ENCODE results near the gene ACRBP. TPM values are rescaled to one million over a fixed set of nuclear protein-coding genes. Genes with fewer than 3 reads are reported as not detected.

Gene ACRBP
- total and polyA plus RNA-seq, 4 donors, result 0.39 to 1.5 (median 0.65) TPM

DNA sequence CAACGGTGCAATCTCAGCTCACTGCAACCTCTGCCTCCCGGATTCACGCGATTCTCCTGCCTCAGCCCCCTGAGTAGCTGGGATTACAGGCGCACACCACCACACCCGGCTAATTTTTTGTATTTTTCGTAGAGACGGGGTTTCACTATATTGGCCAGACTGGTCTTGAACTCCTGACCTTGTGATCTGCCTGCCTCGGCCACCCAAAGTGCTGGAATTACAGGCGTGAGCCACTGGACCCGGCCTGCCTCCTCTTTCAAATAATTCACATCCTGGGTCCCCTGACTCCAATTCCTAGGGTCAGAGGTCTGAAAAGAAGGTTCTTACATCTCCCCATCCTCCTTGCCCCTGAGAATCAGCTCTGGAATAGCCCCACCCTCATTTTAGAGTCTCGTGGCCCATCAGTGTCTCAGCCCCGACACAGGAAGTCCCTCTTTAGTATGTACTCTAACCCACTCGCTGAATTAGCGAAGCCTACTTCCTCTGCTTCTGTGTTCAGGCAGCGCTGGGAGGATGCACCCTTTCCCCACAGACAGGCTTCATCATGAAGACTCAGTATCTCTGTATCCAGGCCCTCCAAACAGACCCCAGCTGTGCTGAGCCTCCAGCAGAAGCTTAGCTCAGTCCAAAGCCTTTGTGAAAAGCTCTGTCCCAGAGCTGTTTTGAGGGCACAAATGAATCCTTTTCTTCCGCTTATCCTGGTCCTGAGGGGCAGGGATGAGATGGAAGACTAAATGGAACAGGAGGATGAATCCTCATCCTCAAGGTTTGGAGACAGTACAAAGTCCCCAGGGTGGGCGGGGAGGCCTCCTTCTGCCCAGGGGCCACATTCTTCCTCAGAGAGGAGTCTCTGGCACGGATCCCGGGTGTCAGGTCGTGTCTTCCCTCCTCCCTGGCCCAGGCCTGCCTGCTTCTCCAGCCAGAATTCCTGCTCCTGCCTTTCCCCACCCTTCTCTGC, 14.9 kb downstream of the ACRBP start:
- no peak for TF ChIP-seq FOXA1 (IDR thresholded peaks at IDR 0.05)
- TF ChIP-seq SP1 (IDR thresholded peaks at IDR 0.05), result no peak
- TF ChIP-seq HNF4G (IDR thresholded peaks at IDR 0.05), result no peak
- no peak for TF ChIP-seq RXRA (IDR thresholded peaks at IDR 0.05)
- TF ChIP-seq NR2F2 (IDR thresholded peaks at IDR 0.05), result no peak
- no peak for TF ChIP-seq RAD21 (IDR thresholded peaks at IDR 0.05)
- TF ChIP-seq HNF4A (conservative IDR thresholded peaks at IDR 0.05), result no peak
- TF ChIP-seq, protein P1, sequence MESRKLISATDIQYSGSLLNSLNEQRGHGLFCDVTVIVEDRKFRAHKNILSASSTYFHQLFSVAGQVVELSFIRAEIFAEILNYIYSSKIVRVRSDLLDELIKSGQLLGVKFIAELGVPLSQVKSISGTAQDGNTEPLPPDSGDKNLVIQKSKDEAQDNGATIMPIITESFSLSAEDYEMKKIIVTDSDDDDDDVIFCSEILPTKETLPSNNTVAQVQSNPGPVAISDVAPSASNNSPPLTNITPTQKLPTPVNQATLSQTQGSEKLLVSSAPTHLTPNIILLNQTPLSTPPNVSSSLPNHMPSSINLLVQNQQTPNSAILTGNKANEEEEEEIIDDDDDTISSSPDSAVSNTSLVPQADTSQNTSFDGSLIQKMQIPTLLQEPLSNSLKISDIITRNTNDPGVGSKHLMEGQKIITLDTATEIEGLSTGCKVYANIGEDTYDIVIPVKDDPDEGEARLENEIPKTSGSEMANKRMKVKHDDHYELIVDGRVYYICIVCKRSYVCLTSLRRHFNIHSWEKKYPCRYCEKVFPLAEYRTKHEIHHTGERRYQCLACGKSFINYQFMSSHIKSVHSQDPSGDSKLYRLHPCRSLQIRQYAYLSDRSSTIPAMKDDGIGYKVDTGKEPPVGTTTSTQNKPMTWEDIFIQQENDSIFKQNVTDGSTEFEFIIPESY (IDR thresholded peaks at IDR 0.05), result no peak
- no peak for TF ChIP-seq YY1 (IDR thresholded peaks at IDR 0.05)
- Histone ChIP-seq H3K4me3 (ENCODE audit: low read depth in 1 of 3, low read length in 3 of 3) (no peak overlapping the region), H3K27me3 (ENCODE audit: control insufficient read depth in 4 of 4, insufficient read depth in 4 of 4, low read length in 3 of 4) (no peaks in the 10 kb centered on the region), H3K27ac (ENCODE audit: low read depth in 1 of 2, low read length in 2 of 2) (peak overlapping the region; percentile 25 to 67), H3K4me1 (ENCODE audit: control insufficient read depth in 4 of 4, insufficient read depth in 4 of 4, low read length in 3 of 4) (peaks cover 0 to 3% (median 2%) of the 10 kb centered on the region in 4 donors), H3K9ac (ENCODE audit: low read depth in 1 of 2, low read length in 2 of 2) (no peak overlapping the region), H3K9me3 (ENCODE audit: control insufficient read depth in 4 of 4, low read length in 3 of 4) (no peaks in the 10 kb centered on the region), H3K36me3 (ENCODE audit: control insufficient read depth in 4 of 4, insufficient read depth in 3 of 4, low read depth in 1 of 4, low read length in 3 of 4) (no peaks in the 10 kb centered on the region)
- WGBS, result 59% methylated on average over 21 of the region's 21 CpGs
- peak; percentile 34 for DNase-seq (ENCODE audit: low spot score)

DNA sequence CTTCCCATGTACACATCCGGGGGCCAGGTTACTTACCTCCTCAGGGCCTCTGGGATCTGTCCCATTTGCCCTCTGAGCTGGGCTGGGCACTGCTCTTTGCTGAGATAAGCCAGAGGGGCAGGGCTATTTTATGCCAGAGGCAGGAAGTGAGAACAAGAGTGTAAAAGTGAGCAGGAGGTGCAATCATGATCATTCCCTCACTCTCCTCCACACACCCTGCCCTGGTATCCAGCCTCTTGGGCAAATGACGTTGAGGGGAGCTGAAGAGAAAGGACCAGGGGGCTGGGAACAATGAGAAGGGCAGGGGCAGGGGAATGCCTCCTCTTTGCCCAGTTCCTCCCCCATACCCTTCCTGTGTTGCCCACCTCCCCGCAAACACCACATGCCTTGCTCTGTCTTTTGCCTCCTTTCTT, 15.7 kb downstream of the ACRBP start:
- Histone ChIP-seq H3K27me3 (ENCODE audit: control insufficient read depth in 4 of 4, insufficient read depth in 4 of 4, low read length in 3 of 4) (no peaks in the 10 kb centered on the region), H3K36me3 (ENCODE audit: control insufficient read depth in 4 of 4, insufficient read depth in 3 of 4, low read depth in 1 of 4, low read length in 3 of 4) (no peaks in the 10 kb centered on the region), H3K27ac (ENCODE audit: low read depth in 1 of 2, low read length in 2 of 2) (no peak overlapping the region), H3K9me3 (ENCODE audit: control insufficient read depth in 4 of 4, low read length in 3 of 4) (no peaks in the 10 kb centered on the region), H3K9ac (ENCODE audit: low read depth in 1 of 2, low read length in 2 of 2) (no peak overlapping the region), H3K4me1 (ENCODE audit: control insufficient read depth in 4 of 4, insufficient read depth in 4 of 4, low read length in 3 of 4) (peaks cover 0 to 3% (median 2%) of the 10 kb centered on the region in 4 donors), H3K4me3 (ENCODE audit: low read depth in 1 of 3, low read length in 3 of 3) (no peak overlapping the region)
- TF ChIP-seq RAD21 (IDR thresholded peaks at IDR 0.05) (no peak), GABPA (IDR thresholded peaks at IDR 0.05 in 1 of 2, conservative IDR thresholded peaks at IDR 0.05 in 1 of 2) (no peak)
- WGBS, result 63% methylated on average over 3 of the region's 3 CpGs
- DNase-seq (ENCODE audit: low spot score), result peak; percentile 34

DNA sequence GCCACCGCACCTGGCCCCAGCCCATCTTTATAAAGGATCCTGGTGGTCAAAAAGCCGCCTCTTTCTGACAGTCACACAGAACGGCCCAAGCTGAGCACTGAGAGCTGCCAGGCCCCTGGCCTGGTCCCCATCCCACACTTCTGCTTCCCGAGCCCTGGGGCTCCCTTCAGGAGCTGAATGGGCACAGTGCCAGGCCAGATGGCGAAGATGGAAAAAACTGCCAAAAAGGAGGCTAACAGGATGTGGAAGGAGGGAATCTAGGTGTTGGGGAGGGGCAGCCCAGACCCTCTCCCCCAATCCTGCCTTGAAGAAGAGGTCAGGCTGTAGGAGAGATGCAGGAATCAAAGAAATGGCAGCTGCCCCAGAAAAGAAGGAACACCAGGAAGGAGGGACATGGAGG, 16.5 kb downstream of the ACRBP start:
- H3K27me3 ChIP-seq (ENCODE audit: control insufficient read depth in 4 of 4, insufficient read depth in 4 of 4, low read length in 3 of 4), result no peaks in the 10 kb centered on the region
- no peak overlapping the region for H3K4me3 ChIP-seq (ENCODE audit: low read depth in 1 of 3, low read length in 3 of 3)
- H3K9me3 ChIP-seq (ENCODE audit: control insufficient read depth in 4 of 4, low read length in 3 of 4), result no peaks in the 10 kb centered on the region
- H3K9ac ChIP-seq (ENCODE audit: low read depth in 1 of 2, low read length in 2 of 2), result no peak overlapping the region
- peaks cover 0 to 3% (median 2%) of the 10 kb centered on the region in 4 donors for H3K4me1 ChIP-seq (ENCODE audit: control insufficient read depth in 4 of 4, insufficient read depth in 4 of 4, low read length in 3 of 4)
- 80% methylated on average over 5 of the region's 5 CpGs for WGBS
- no peaks in the 10 kb centered on the region for H3K36me3 ChIP-seq (ENCODE audit: control insufficient read depth in 4 of 4, insufficient read depth in 3 of 4, low read depth in 1 of 4, low read length in 3 of 4)
- TF ChIP-seq, protein P2, sequence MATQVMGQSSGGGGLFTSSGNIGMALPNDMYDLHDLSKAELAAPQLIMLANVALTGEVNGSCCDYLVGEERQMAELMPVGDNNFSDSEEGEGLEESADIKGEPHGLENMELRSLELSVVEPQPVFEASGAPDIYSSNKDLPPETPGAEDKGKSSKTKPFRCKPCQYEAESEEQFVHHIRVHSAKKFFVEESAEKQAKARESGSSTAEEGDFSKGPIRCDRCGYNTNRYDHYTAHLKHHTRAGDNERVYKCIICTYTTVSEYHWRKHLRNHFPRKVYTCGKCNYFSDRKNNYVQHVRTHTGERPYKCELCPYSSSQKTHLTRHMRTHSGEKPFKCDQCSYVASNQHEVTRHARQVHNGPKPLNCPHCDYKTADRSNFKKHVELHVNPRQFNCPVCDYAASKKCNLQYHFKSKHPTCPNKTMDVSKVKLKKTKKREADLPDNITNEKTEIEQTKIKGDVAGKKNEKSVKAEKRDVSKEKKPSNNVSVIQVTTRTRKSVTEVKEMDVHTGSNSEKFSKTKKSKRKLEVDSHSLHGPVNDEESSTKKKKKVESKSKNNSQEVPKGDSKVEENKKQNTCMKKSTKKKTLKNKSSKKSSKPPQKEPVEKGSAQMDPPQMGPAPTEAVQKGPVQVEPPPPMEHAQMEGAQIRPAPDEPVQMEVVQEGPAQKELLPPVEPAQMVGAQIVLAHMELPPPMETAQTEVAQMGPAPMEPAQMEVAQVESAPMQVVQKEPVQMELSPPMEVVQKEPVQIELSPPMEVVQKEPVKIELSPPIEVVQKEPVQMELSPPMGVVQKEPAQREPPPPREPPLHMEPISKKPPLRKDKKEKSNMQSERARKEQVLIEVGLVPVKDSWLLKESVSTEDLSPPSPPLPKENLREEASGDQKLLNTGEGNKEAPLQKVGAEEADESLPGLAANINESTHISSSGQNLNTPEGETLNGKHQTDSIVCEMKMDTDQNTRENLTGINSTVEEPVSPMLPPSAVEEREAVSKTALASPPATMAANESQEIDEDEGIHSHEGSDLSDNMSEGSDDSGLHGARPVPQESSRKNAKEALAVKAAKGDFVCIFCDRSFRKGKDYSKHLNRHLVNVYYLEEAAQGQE (IDR thresholded peaks at IDR 0.05), result no peak
- TF ChIP-seq, protein P3, sequence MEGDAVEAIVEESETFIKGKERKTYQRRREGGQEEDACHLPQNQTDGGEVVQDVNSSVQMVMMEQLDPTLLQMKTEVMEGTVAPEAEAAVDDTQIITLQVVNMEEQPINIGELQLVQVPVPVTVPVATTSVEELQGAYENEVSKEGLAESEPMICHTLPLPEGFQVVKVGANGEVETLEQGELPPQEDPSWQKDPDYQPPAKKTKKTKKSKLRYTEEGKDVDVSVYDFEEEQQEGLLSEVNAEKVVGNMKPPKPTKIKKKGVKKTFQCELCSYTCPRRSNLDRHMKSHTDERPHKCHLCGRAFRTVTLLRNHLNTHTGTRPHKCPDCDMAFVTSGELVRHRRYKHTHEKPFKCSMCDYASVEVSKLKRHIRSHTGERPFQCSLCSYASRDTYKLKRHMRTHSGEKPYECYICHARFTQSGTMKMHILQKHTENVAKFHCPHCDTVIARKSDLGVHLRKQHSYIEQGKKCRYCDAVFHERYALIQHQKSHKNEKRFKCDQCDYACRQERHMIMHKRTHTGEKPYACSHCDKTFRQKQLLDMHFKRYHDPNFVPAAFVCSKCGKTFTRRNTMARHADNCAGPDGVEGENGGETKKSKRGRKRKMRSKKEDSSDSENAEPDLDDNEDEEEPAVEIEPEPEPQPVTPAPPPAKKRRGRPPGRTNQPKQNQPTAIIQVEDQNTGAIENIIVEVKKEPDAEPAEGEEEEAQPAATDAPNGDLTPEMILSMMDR (IDR thresholded peaks at IDR 0.05; ENCODE audit: low read depth, low read length, missing input control), result no peak
- TF ChIP-seq FOXA2 (IDR thresholded peaks at IDR 0.05) (no peak), TAF1 (conservative IDR thresholded peaks at IDR 0.05) (no peak)
- TF ChIP-seq, protein P4, sequence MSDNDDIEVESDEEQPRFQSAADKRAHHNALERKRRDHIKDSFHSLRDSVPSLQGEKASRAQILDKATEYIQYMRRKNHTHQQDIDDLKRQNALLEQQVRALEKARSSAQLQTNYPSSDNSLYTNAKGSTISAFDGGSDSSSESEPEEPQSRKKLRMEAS (IDR thresholded peaks at IDR 0.05), result no peak
- DNase-seq (ENCODE audit: low spot score), result no peak
- no peak overlapping the region for H3K27ac ChIP-seq (ENCODE audit: low read depth in 1 of 2, low read length in 2 of 2)
